HG03442 (cell line): ENCODE data around the gene IL17RB.

Experiments
- ATAC-seq: cut with Tn5 transposase; IDR thresholded peaks from one replicate; pipeline ENCODE4 v1.9.1; 2021; ENCODE audit warnings: mild to moderate bottlenecking, moderate library complexity; ENCODE audit not compliant: unreplicated experiment

Gene IL17RB

DNA sequence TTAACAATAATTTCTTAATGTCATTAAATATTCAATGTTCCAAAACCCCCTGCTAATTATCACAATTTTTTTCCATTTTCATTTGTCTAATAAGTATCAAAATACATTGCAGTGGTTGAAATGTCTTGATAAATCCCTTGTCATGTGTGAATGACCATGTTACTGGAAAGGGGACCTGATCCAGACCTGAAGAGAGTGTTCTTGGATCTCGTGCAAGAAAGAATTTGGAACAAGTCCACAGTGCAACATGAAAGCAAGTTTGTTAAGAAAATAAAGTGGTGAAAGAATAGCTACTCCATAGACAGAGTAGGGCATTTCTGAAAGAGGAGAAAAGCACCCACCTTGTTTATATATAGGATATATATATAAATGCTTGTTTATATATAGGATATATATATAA, 55.7 kb downstream of the IL17RB start:
- no peak for ATAC-seq

DNA sequence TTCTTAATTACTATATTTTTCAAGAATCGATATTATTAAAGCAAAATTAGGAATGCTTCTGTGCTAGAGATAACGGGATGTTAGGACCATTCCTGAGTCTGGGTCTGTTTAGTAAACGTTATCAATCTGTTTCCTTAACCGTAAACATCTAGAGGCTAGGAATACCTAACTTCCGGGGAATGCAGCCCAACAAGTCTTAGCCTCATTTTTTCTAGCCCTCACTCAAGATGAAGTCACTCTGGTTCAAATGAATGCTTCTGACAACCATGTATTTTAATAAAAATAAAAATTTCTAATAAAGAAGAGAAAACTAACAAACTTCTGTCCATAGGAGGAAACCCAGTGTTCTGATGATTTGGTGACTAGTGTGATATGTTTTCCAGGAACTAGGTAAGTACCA, 56.3 kb downstream of the IL17RB start:
- no peak for ATAC-seq

DNA sequence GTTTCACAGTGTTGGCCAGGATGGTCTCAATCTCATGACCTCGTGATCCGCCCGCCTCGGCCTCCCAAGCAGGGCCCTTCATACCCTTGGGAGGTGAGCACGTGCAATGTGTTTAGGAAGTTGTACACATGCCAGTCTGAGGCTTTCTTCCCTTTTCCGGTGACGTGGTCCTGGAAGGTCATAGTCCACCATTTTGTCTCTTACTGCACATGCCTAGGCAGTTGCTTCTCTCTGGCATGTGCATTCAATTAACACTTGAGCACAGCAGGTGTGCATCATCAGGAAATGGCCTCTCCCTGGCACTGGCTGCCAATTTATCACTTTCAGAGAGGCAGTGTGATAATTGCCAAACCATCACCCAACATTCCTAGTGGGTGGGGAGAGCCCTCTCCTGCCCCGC, 67.0 kb downstream of the IL17RB start:
- no peak for ATAC-seq
